HEK293 (cell line): Measurements from ENCODE around the gene SKP2.

ENCODE experiments used
- AEBP2 ChIP-seq: fragments of 450-650 bp; formaldehyde crosslinking; IDR thresholded peaks from 2 replicates; pipeline ENCODE4 v1.5.1; 2016; ENCODE audit warnings: missing biosample characterization, missing genetic modification characterization, borderline replicate concordance
- ATF2 ChIP-seq: fragments of 450-650 bp; formaldehyde crosslinking; IDR thresholded peaks from 2 replicates; pipeline ENCODE4 v1.5.1; 2016; ENCODE audit warnings: missing biosample characterization, missing genetic modification characterization, low read depth
- EGR2 ChIP-seq: fragments of 450-650 bp; formaldehyde crosslinking; IDR thresholded peaks from 2 replicates; pipeline ENCODE4 v1.5.1; 2016; ENCODE audit warnings: low read depth, missing biosample characterization, missing genetic modification characterization
- KLF1 ChIP-seq: fragments of 450-650 bp; formaldehyde crosslinking; IDR thresholded peaks from 2 replicates; pipeline ENCODE4 v1.5.1; 2016; ENCODE audit warnings: missing biosample characterization, missing genetic modification characterization
- YY1 ChIP-seq: fragments of 450-650 bp; formaldehyde crosslinking; IDR thresholded peaks from 2 replicates; pipeline ENCODE4 v1.5.1; 2018; ENCODE audit warnings: missing biosample characterization, missing genetic modification characterization
- ZBTB49 ChIP-seq: fragments of 450-650 bp; formaldehyde crosslinking; IDR thresholded peaks from 2 replicates; pipeline ENCODE4 v1.5.1; 2016; ENCODE audit warnings: missing biosample characterization, missing genetic modification characterization, low read depth
- ZBTB6 ChIP-seq: fragments of 450-650 bp; formaldehyde crosslinking; IDR thresholded peaks from 2 replicates; pipeline ENCODE4 v1.5.1; 2017; ENCODE audit warnings: missing biosample characterization, missing genetic modification characterization
- ZNF112 ChIP-seq: fragments of 450-650 bp; formaldehyde crosslinking; IDR thresholded peaks from 2 replicates; pipeline ENCODE4 v1.5.0; 2017; ENCODE audit warnings: missing biosample characterization, missing genetic modification characterization
- ZNF19 ChIP-seq: fragments of 450-650 bp; formaldehyde crosslinking; IDR thresholded peaks from 2 replicates; pipeline ENCODE4; 2016; ENCODE audit warnings: missing biosample characterization, missing genetic modification characterization, low read depth
- ZNF274 ChIP-seq, 2 experiments: fragments of 200-500 bp in 1 of 2; fragments of 450-650 bp in 1 of 2; sonication (Bioruptor generic) in 1 of 2; formaldehyde crosslinking in 1 of 2; IDR thresholded peaks; 2 replicates each; pipeline versions ENCODE4 v1.5.1 to v1.6.1; 2014 to 2016; ENCODE audit warnings: borderline replicate concordance in 1 of 2, inconsistent platforms in 1 of 2, low read length in 1 of 2, missing biosample characterization in 1 of 2, missing genetic modification characterization in 1 of 2
- ZNF280C ChIP-seq: fragments of 450-650 bp; formaldehyde crosslinking; IDR thresholded peaks from 2 replicates; pipeline ENCODE4 v1.5.1; 2016; ENCODE audit warnings: missing biosample characterization, missing genetic modification characterization
- ZNF324 ChIP-seq: fragments of 450-650 bp; formaldehyde crosslinking; IDR thresholded peaks from 2 replicates; pipeline ENCODE4 v1.5.1; 2016; ENCODE audit warnings: missing biosample characterization, missing genetic modification characterization
- ZNF394 ChIP-seq: fragments of 450-650 bp; formaldehyde crosslinking; IDR thresholded peaks from 2 replicates; pipeline ENCODE4 v1.5.1; 2016; ENCODE audit warnings: missing biosample characterization, missing genetic modification characterization, mild to moderate bottlenecking, moderate library complexity, borderline replicate concordance
- ZNF423 ChIP-seq: fragments of 450-650 bp; formaldehyde crosslinking; IDR thresholded peaks from 2 replicates; pipeline ENCODE4 v1.5.1; 2016; ENCODE audit warnings: missing biosample characterization, missing genetic modification characterization
- ZNF426 ChIP-seq: fragments of 450-650 bp; formaldehyde crosslinking; IDR thresholded peaks from 2 replicates; pipeline ENCODE4 v1.5.1; 2017; ENCODE audit warnings: missing biosample characterization, missing genetic modification characterization, mild to moderate bottlenecking, inconsistent platforms, moderate library complexity
- ZNF433 ChIP-seq: fragments of 450-650 bp; formaldehyde crosslinking; IDR thresholded peaks from 2 replicates; pipeline ENCODE4 v1.5.1; 2016; ENCODE audit warnings: missing biosample characterization, missing genetic modification characterization, low read depth
- ZNF48 ChIP-seq: fragments of 450-650 bp; formaldehyde crosslinking; IDR thresholded peaks from 2 replicates; pipeline ENCODE4 v1.5.1; 2016; ENCODE audit warnings: missing biosample characterization, missing genetic modification characterization
- ZNF544 ChIP-seq: fragments of 450-650 bp; formaldehyde crosslinking; IDR thresholded peaks from 2 replicates; pipeline ENCODE4 v1.5.0; 2017; ENCODE audit warnings: missing biosample characterization, missing genetic modification characterization
- ZNF548 ChIP-seq: fragments of 450-650 bp; formaldehyde crosslinking; IDR thresholded peaks from 2 replicates; pipeline ENCODE4 v1.5.1; 2016; ENCODE audit warnings: missing biosample characterization, missing genetic modification characterization
- ZNF621 ChIP-seq: fragments of 450-650 bp; formaldehyde crosslinking; IDR thresholded peaks from 2 replicates; pipeline ENCODE4 v1.5.1; 2017; ENCODE audit warnings: missing biosample characterization, missing genetic modification characterization
- ZNF624 ChIP-seq: fragments of 450-650 bp; formaldehyde crosslinking; IDR thresholded peaks from 2 replicates; pipeline ENCODE4 v1.5.1; 2017; ENCODE audit warnings: missing biosample characterization, missing genetic modification characterization
- ZNF645 ChIP-seq: fragments of 450-650 bp; formaldehyde crosslinking; IDR thresholded peaks from 2 replicates; pipeline ENCODE4; 2016; ENCODE audit warnings: missing biosample characterization, missing genetic modification characterization
- ZNF704 ChIP-seq: fragments of 450-650 bp; formaldehyde crosslinking; IDR thresholded peaks from 2 replicates; pipeline ENCODE4 v1.5.1; 2016; ENCODE audit warnings: missing biosample characterization, missing genetic modification characterization
- ZNF747 ChIP-seq: fragments of 450-650 bp; formaldehyde crosslinking; IDR thresholded peaks from 2 replicates; pipeline ENCODE4 v1.5.1; 2016; ENCODE audit warnings: missing biosample characterization, missing genetic modification characterization
- ZSCAN5A ChIP-seq: fragments of 450-650 bp; formaldehyde crosslinking; IDR thresholded peaks from 2 replicates; pipeline ENCODE4 v1.5.1; 2016; ENCODE audit warnings: missing biosample characterization, missing genetic modification characterization

Gene SKP2

GRCh38 chr5:36151434-36152323 lies at the start of gene SKP2, which contains the start of gene LMBRD2 (continued):
- TF ChIP-seq ZNF19 (tag by site-specific recombination) (no peak), ZNF112 (tag by site-specific recombination) (no peak), ZNF423 (tag by site-specific recombination) (no peak), ZBTB6 (peak; percentile 76), ATF2 (no peak), ZNF433 (no peak), ZNF426 (tag by site-specific recombination) (no peak), ZNF544 (tag by site-specific recombination) (no peak), ZNF274 (IDR thresholded peaks at IDR 0.05; ENCODE audit: low read length) (no peak), ZNF274 (tag by site-specific recombination; IDR thresholded peaks at IDR 0.05; ENCODE audit: borderline replicate concordance) (no peak), YY1 (tag by site-specific recombination) (no peak; the same call in 1 of the 2 replicates), ZNF624 (tag by site-specific recombination) (no peak), ZSCAN5A (tag by site-specific recombination) (no peak), ZNF747 (tag by site-specific recombination) (no peak), ZNF48 (no peak), EGR2 (tag by site-specific recombination) (peak; percentile 88), ZNF548 (tag by site-specific recombination) (no peak), ZBTB49 (tag by site-specific recombination) (no peak), ZNF645 (no peak), ZNF280C (tag by site-specific recombination) (no peak), KLF1 (tag by site-specific recombination) (peak; percentile 57), ZNF704 (tag by site-specific recombination) (no peak), AEBP2 (tag by site-specific recombination) (no peak), ZNF394 (tag by site-specific recombination) (no peak; the same call in 1 of the 2 replicates), ZNF621 (tag by site-specific recombination) (no peak), ZNF324 (tag by site-specific recombination) (peak; percentile 21; the same call in 1 of the 2 replicates)
